TTC549 (cell line): ENCODE measurements around the gene CXCR2.
"Not testable (repeated sequence)": the region's sequence is repeated elsewhere in the genome, so short reads cannot be mapped to it uniquely, and the experiment has no call there.

Source experiments
- FAIRE-seq: peaks from 2 replicates; lab custom pipeline; 2012; peaks lifted over from hg19 to GRCh38; lab: Jason Lieb, UNC

CXCR2 gene

GRCh38 chr2:218125626-218126080, at the start of gene CXCR2:
CXCR2 (plus strand) TSS chr2:218126028; CDS start chr2:218134802, 8,774 bp downstream.
- no peak for FAIRE-seq

- FAIRE-seq: no peak
Measured at GRCh38 chr2:218077464-218078216, 48.2 kb upstream of the CXCR2 start.

- no peak for FAIRE-seq
Measured at GRCh38 chr2:218079943-218080913, 45.6 kb upstream of the CXCR2 start.

GRCh38 chr2:218081063-218081462, 44.8 kb upstream of the CXCR2 start:
- FAIRE-seq: no peak

GRCh38 chr2:218081695-218082094, 44.1 kb upstream of the CXCR2 start:
- FAIRE-seq: no peak

- no peak for FAIRE-seq
Measured at GRCh38 chr2:218082586-218083351, 43.1 kb upstream of the CXCR2 start.

GRCh38 chr2:218083352-218083676, 42.5 kb upstream of the CXCR2 start:
- FAIRE-seq: no peak

- FAIRE-seq: no peak
Measured at GRCh38 chr2:218086478-218086877, 39.4 kb upstream of the CXCR2 start.

GRCh38 chr2:218089259-218089658, 36.6 kb upstream of the CXCR2 start:
- no peak for FAIRE-seq

- FAIRE-seq: no peak
Measured at GRCh38 chr2:218091746-218092145, 34.1 kb upstream of the CXCR2 start.

GRCh38 chr2:218093879-218094278, 31.9 kb upstream of the CXCR2 start:
- no peak for FAIRE-seq

- FAIRE-seq: no peak
Measured at GRCh38 chr2:218095853-218096252, 30.0 kb upstream of the CXCR2 start.

GRCh38 chr2:218097975-218098374, 27.9 kb upstream of the CXCR2 start:
- FAIRE-seq: no peak

- not testable (repeated sequence) for FAIRE-seq
Measured at GRCh38 chr2:218108834-218109233, 17.0 kb upstream of the CXCR2 start.

- FAIRE-seq: not testable (repeated sequence)
Measured at GRCh38 chr2:218121789-218122188, 4.0 kb upstream of the CXCR2 start.

GRCh38 chr2:218122286-218122685, 3.5 kb upstream of the CXCR2 start:
- FAIRE-seq: not testable (repeated sequence)

GRCh38 chr2:218123986-218124385, 1.8 kb upstream of the CXCR2 start:
- FAIRE-seq: no peak

GRCh38 chr2:218125095-218125494, 733 bp upstream of the CXCR2 start:
- FAIRE-seq: no peak

- no peak for FAIRE-seq
Measured at GRCh38 chr2:218127929-218128455, 2.2 kb downstream of the CXCR2 start.

- FAIRE-seq: no peak
Measured at GRCh38 chr2:218128781-218129457, 3.1 kb downstream of the CXCR2 start.

GRCh38 chr2:218129458-218130135, 3.8 kb downstream of the CXCR2 start:
- no peak for FAIRE-seq
